HG03439 (cell line): ENCODE data around the gene MIB1.
"Not testable (repeated sequence)": the region's sequence is repeated elsewhere in the genome, so short reads cannot be mapped to it uniquely, and the experiment has no call there.

ENCODE experiments used
- ATAC-seq: cut with Tn5 transposase; IDR thresholded peaks from one replicate; pipeline ENCODE4 v1.9.1; 2021; ENCODE audit warnings: mild to moderate bottlenecking, moderate library complexity; ENCODE audit not compliant: unreplicated experiment

MIB1 gene

DNA sequence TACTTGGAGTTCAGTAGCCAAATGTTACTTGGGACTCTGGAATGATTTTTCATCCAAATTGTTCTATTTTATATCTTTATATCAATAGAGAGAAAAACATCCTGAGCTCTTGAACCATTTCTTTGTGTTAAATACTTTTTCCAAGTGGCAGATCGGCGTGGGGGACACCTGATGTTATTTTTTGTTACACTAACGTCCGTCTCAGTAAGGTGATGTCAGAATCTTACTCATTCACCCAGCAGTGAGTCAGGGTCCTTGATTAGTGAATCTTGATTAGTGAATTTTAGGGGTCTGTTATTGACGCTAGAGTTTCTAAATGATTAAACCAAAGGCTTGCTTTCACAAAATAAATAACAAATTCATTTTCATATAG, 1.7 kb downstream of the MIB1 start:
- ATAC-seq, result no peak

GRCh38 chr18:21743166-21743832, 2.7 kb downstream of the MIB1 start:
- ATAC-seq, result no peak

- ATAC-seq, result no peak
Measured at GRCh38 chr18:21745231-21745630, 4.6 kb downstream of the MIB1 start.

DNA sequence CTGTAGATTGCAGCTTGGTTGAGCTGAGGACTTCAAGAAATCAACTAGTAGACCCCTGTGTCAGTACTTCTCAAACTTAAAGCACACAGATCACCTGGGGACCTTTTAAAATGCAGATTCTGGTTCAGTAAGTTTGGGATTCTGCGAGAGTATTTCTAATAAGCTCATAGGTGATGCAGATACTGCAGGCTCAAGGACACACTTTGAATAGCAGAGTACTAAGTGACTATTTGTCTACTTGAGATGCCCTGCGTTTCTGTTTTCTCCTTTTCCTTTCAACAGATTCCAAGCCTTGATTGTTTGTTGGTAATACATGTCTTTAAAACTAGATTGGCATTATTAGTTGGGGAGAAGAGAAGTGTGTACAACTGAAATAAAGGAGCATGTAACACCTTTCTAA, 6.7 kb downstream of the MIB1 start:
- ATAC-seq, result no peak

DNA sequence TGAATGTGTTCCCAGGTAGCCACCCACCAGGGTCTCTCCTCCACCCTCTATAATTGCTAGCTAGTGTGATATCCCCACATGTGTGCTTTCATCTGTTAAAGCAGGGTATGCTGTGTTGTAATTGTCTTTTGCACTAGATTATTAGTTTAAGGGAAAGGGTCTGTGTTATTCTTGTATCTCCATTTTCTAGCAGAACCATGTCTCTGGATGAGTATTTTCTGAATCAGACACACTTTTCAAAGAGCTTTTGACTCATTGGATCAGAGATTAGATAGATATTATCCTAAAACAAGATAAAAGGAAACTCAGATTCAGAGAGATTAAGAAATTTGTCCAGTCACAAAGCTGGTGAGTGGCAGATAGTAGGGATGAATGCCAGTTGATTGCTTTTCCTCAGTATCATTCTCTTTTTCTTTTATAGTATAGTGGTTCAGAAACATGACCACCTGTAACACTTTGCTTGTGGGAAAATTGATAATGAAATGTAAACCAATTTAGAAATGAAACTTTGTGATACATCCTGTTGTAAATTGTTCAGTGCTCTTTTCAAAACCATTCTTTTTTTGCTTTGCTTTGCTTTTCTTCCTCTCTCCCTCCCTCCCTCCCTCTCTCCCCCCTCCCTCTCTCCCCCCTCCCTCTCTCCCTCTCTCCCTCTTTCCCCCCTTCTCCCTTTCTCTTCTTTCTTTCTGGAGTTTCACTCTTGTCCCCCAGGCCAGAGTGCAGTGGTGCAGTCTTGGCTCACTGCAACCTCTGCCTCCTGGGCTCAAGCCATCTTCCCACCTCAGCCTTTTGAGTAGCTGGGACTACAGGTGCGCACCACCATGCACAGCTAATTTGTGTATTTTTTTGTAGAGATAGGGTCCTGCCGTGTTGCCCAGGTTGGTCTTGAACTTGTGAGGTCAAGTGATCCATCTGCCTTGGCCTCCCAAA, 7.4 kb downstream of the MIB1 start:
- no peak for ATAC-seq

DNA sequence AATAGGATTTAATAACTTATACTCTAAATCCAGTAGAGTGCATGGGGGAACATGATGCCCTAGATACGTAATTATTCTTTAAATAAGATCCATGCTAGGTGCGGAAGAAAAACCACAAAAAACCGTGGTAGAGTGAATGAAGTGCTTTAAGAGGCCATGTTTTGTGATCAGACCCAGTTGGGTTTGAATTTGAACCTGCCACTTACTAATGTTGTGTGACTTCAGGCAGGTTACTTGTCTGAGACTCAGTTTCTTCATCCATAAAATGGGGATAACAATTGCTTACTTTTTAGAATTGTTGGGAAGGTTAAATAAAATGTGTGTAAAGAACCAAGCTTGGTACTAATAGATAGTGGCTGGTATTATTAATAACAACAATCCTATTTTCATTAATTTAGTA, 17.2 kb downstream of the MIB1 start:
- ATAC-seq, result no peak

DNA sequence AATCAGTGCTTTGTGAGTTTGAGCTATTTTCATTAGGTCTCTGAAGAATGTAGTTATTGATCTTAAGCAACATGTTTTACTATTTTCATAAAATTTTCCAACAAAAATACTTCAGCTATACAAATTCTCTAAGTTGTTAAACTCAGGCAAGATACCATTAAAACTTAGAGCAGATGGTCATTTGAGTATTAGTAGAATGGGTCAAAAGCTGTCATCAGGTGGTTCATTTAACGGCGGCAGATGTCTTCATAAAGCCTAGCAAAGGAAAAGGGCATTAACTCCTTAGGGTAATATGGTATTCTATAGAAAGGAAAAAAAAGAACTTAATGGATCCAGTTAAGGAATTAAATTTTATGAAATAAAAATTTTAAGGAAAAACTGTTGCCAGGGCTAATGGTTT, 19.2 kb downstream of the MIB1 start:
- ATAC-seq, result no peak

- ATAC-seq, result no peak
Measured at GRCh38 chr18:21760321-21760720, 19.7 kb downstream of the MIB1 start.

DNA sequence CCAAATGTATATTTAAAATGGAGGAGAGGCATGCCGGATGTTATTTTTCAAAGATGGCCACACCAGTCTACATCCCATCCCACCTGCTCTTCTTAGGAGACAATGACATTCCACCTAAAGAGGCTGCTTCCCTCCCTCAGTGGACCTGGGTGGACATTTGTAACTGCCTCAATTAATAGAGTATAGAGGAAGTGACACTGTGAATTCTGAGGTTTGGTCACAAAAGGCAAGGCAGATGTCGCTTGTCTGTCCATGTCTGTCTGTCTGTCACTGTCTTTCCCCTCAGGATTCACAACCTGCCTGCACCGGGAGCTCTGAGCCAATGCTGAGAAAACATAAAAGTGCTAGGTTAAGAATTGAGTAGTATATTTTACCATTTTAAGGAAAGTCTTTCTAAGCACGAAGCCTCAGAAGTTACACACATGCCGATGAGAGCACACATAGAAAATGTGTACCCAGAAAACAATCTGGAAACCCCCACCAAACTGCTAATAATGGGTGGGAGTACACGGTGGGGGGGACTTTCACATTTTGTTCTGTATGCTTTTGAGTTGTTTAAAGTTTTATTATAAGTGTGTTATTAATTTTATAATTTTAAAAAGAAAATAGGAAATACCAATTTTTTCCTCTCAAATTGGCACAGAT, 21.0 kb downstream of the MIB1 start:
- no peak for ATAC-seq

GRCh38 chr18:21762181-21762772, 21.7 kb downstream of the MIB1 start:
- ATAC-seq, result no peak

GRCh38 chr18:21763846-21764646, 23.5 kb downstream of the MIB1 start:
- no peak for ATAC-seq

GRCh38 chr18:21769206-21769605, 28.6 kb downstream of the MIB1 start:
- ATAC-seq, result no peak

DNA sequence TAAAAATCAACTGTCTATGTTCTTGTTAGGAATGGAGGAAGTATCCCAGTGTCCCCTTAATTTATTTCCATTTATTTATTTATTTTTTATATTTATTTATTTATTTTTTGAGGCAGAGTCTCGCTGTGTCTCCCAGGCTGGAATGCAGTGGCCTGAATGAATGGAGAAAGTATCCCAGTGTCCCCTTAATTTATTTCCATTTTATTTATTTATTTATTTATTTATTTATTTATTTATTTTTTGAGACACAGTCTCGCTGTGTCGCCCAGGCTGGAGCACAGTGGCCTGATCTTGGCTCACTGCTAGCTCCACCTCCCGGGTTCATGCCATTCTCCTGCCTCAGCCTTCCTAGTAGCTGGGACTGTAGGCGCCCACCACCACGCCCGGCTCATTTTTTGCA, 34.1 kb downstream of the MIB1 start:
- ATAC-seq, result no peak

GRCh38 chr18:21777814-21778213, 37.2 kb downstream of the MIB1 start:
- no peak for ATAC-seq

DNA sequence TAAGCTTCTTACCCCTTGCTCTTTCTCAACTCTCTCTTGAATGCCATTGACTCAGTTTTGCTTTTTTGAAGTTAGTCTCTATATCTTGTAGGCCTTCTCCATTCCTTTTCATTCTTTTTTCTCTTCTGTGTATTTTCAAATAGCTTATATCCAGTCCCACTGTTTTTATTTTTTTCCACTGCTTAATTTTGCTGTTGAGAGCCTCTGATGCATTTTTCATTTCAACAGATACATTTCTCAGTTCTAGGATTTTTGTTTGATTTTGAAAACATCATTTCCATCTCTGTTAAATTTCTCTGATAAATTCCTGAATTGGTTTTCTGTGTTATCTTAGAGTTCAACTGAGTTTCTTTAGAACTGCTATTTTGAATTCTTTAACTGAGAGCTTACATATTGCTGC, 45.9 kb downstream of the MIB1 start:
- ATAC-seq, result no peak

- not testable (repeated sequence) for ATAC-seq
Measured at GRCh38 chr18:21796089-21796488, 55.5 kb downstream of the MIB1 start.

DNA sequence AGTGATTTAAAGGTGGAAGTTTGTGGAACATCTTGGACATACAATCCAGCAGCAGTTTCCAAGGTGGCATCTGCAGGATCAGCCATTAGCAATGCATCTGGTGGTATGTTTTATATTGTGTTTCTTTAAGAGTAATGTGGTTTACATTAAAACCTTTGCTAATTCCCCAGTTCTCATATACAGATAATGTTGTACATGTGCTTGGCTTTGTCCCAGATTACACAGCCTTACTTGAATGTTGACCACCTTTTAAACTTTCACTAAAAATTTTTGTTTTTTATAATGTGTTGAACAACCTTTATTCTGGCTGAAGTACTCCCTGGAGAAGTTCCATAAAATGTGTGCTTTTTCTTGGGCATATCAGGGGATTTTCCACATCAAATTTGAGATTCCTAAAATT, 57.5 kb downstream of the MIB1 start:
- no peak for ATAC-seq

DNA sequence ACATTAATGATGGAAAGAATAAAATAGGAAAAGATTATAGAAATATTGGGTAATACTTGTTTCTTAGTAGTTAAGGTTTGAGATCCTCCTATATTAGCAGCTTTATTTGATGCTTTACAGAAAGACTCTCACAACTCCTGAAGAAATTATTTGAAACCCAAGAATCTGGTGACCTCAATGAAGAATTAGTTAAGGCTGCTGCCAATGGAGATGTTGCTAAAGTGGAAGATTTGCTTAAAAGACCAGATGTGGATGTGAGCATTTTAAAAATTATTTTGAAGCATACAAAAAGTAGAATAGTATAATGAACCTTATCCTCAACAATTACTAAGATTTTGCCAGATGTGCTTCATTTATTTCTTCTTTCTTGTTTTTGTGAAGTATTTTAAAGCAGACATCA, 59.1 kb downstream of the MIB1 start:
- ATAC-seq, result no peak

DNA sequence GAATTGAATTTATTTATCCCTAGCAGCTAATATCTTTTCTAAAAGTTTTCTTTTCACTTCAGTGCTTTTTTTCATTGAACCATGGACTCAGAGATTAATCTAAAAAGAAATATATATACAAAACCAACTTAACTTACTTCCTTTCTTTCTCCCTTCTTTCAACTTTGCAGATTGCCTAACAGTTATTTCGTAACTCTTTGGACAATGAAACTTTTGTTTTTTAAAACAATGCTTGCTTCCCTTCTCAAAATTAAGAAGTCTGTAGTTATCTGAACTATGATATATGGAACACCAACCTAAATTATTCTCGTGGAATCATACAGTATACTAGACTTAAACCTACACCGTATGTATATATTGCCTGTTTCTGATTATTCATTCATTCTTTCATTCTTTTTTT, 62.9 kb downstream of the MIB1 start:
- no peak for ATAC-seq

DNA sequence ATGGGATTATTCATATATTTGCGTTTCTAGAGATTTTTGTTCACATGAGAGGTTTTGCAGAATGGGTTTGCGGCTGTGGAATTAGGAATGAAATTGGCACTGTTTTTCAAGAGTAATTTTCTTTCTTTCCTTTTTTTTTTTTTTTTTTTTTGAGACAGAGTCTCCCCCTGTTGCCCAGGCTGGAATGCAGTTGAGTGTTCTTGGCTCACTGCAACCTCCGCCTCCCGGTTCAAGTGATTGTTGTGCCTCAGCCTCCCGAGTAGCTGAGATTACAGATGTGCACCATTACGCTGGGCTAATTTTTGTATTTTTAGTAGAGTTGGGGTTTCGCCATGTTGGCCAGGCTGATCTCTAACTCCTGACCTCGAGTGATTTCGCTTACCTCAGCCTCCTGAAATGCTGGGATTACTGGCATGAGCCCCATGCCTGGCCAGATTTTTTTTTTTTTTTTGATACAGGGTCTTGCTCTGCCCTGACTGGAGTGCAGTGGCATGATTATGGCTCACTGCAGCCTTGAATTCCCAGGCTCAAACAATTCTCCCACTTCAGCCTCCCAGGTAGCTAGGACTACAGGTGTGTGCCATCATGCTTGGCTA, 65.3 kb downstream of the MIB1 start:
- ATAC-seq, result no peak
